PC-9 (cell line): ENCODE measurements around the gene NRG2.

ENCODE experiments used
- EZH2 ChIP-seq: fragments of 200-600 bp; sonication (generic); IDR thresholded peaks from 2 replicates; pipeline ENCODE4 v1.8.0; 2017; ENCODE audit warnings: antibody characterized with exemption, low read depth
- TF ChIP-seq, protein P1 (sequence below): fragments of 200-600 bp; sonication (generic); conservative IDR thresholded peaks from 2 replicates; pipeline ENCODE4 v1.6.1; 2017; ENCODE audit warnings: mixed run types, antibody characterized with exemption, mild to moderate bottlenecking, moderate library complexity

DNA sequence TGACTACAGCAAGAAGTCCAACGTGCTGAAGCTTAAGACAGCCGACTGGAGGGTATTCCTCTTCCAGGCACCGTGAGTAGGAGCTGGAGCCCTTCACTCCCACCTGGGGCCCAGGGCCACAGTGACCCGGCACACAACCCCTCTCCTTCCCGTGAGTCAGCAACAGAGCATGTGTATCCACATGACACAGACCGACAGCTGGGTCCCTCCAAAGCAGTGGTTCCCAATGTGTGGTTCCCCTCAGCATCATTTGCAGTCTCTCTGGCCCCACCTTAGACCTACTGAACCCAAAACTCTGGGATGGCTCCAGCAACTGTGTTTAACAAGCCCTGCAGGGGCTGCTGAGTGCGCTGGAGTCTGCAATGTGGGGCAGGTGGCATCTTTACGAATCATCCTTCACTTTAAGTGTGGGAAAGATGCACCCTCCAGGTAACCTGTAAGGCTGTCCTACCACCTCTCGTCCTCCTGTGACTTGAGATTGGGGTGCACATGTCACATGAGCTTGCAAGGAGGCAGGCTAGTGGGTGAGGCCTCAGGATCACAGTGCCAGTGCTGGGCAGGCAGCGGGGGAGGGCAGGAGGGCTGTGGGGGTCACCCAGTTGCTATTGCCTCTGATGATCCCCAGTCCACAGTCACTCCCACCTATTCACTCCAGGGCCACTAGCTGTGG, 205.3 kb downstream of the NRG2 start:
- no peak for TF ChIP-seq EZH2
- TF ChIP-seq, protein P1, sequence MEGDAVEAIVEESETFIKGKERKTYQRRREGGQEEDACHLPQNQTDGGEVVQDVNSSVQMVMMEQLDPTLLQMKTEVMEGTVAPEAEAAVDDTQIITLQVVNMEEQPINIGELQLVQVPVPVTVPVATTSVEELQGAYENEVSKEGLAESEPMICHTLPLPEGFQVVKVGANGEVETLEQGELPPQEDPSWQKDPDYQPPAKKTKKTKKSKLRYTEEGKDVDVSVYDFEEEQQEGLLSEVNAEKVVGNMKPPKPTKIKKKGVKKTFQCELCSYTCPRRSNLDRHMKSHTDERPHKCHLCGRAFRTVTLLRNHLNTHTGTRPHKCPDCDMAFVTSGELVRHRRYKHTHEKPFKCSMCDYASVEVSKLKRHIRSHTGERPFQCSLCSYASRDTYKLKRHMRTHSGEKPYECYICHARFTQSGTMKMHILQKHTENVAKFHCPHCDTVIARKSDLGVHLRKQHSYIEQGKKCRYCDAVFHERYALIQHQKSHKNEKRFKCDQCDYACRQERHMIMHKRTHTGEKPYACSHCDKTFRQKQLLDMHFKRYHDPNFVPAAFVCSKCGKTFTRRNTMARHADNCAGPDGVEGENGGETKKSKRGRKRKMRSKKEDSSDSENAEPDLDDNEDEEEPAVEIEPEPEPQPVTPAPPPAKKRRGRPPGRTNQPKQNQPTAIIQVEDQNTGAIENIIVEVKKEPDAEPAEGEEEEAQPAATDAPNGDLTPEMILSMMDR: no peak
